HG03135 (cell line): ENCODE measurements around the gene SV2A.
"Not testable (repeated sequence)": the region's sequence is repeated elsewhere in the genome, so short reads cannot be mapped to it uniquely, and the experiment has no call there.

Experiments used
- ATAC-seq: cut with Tn5 transposase; IDR thresholded peaks from one replicate; pipeline ENCODE4 v1.9.1; 2021; ENCODE audit warnings: mild to moderate bottlenecking, moderate library complexity; ENCODE audit not compliant: unreplicated experiment

SV2A gene

GRCh38 chr1:149917571-149918144 is at the start of gene SV2A:
TSS of gene SV2A (minus strand) at chr1:149917844. CDS start at chr1:149913840, 4,004 bp downstream.
- no peak for ATAC-seq

GRCh38 chr1:149967041-149967440 is 49.4 kb upstream of the SV2A start:
- ATAC-seq, result no peak

GRCh38 chr1:149966405-149966804 is 48.8 kb upstream of the SV2A start:
- no peak for ATAC-seq

- ATAC-seq, result no peak
Observed at GRCh38 chr1:149965440-149965839, 47.8 kb upstream of the SV2A start.

- ATAC-seq, result no peak
Observed at GRCh38 chr1:149963358-149963757, 45.7 kb upstream of the SV2A start.

GRCh38 chr1:149962736-149963135 is 45.1 kb upstream of the SV2A start:
- ATAC-seq, result no peak

GRCh38 chr1:149962039-149962647 is 44.5 kb upstream of the SV2A start:
- ATAC-seq, result no peak

- ATAC-seq, result not testable (repeated sequence)
Observed at GRCh38 chr1:149957548-149957947, 39.9 kb upstream of the SV2A start.

GRCh38 chr1:149949911-149950310 is 32.3 kb upstream of the SV2A start:
- no peak for ATAC-seq

- no peak for ATAC-seq
Observed at GRCh38 chr1:149945206-149945605, 27.6 kb upstream of the SV2A start.

GRCh38 chr1:149942885-149943284 is 25.2 kb upstream of the SV2A start:
- no peak for ATAC-seq

- ATAC-seq, result no peak
Observed at GRCh38 chr1:149942207-149942606, 24.6 kb upstream of the SV2A start.

GRCh38 chr1:149940427-149940826 is 22.8 kb upstream of the SV2A start:
- ATAC-seq, result no peak

GRCh38 chr1:149938668-149939003 is 21.0 kb upstream of the SV2A start:
- not testable (repeated sequence) for ATAC-seq

GRCh38 chr1:149937759-149938158 is 20.1 kb upstream of the SV2A start:
- no peak for ATAC-seq

- ATAC-seq, result no peak
Observed at GRCh38 chr1:149936992-149937705, 19.5 kb upstream of the SV2A start.

- ATAC-seq, result no peak
Observed at GRCh38 chr1:149936170-149936991, 18.7 kb upstream of the SV2A start, which contains the start of gene MTMR11. TSS of gene MTMR11 (minus strand) at chr1:149936879. CDS start at chr1:149936647, 232 bp downstream.

GRCh38 chr1:149934356-149934755 is 16.7 kb upstream of the SV2A start:
- ATAC-seq, result no peak

- ATAC-seq, result no peak
Observed at GRCh38 chr1:149933208-149933607, 15.6 kb upstream of the SV2A start.

- ATAC-seq, result no peak
Observed at GRCh38 chr1:149932474-149932873, 14.8 kb upstream of the SV2A start.

- ATAC-seq, result no peak
Observed at GRCh38 chr1:149931212-149931790, 13.7 kb upstream of the SV2A start.
